H9 (cell line): ENCODE measurements around the gene CLIC3. TPM values are rescaled to one million over a fixed set of nuclear protein-coding genes. Genes with fewer than 3 reads are reported as not detected.
A peak's percentile ranks its signal among the peaks of the same experiment; 100 is the strongest.

Experiments used
- DNase-seq: peaks from one replicate; pipeline ENCODE4 v3.0.0-alpha.2; 2017
- H2AFZ ChIP-seq: one replicate; pipeline ENCODE4 v1.6.1; 2013; ENCODE audit warnings: mild to moderate bottlenecking, low read length, control low read depth, moderate library complexity
- H2AK5ac ChIP-seq: 2 replicates; pipeline ENCODE4 v1.6.1; 2013; ENCODE audit warnings: low read length, control low read depth, mixed read lengths; ENCODE audit not compliant: insufficient read length
- H2BK120ac ChIP-seq: one replicate; pipeline ENCODE4 v1.6.1; 2013; ENCODE audit warnings: low read depth, mild to moderate bottlenecking, low read length, control low read depth, inconsistent platforms; ENCODE audit not compliant: poor library complexity, severe bottlenecking
- H2BK12ac ChIP-seq: 2 replicates; pipeline ENCODE4 v1.6.1; 2013; ENCODE audit warnings: low read length, control low read depth, mixed read lengths, low read depth; ENCODE audit not compliant: insufficient read length
- H2BK15ac ChIP-seq: 2 replicates; pipeline ENCODE4 v1.6.1; 2013; ENCODE audit warnings: low read depth, low read length, control low read depth
- H2BK20ac ChIP-seq: one replicate; pipeline ENCODE4 v1.6.1; 2013; ENCODE audit warnings: low read depth, mild to moderate bottlenecking, low read length, control low read depth, inconsistent platforms; ENCODE audit not compliant: poor library complexity, severe bottlenecking
- H2BK5ac ChIP-seq: 2 replicates; pipeline ENCODE4 v1.6.1; 2013; ENCODE audit warnings: low read length, control low read depth, mixed read lengths; ENCODE audit not compliant: insufficient read length
- H3K14ac ChIP-seq: 2 replicates; pipeline ENCODE4 v1.6.1; 2013; ENCODE audit warnings: low read length, control low read depth; ENCODE audit not compliant: insufficient read depth
- H3K18ac ChIP-seq: 2 replicates; pipeline ENCODE4 v1.6.1; 2013; ENCODE audit warnings: low read depth, mild to moderate bottlenecking, mixed read lengths, low read length, control low read depth; ENCODE audit not compliant: insufficient read length
- H3K23ac ChIP-seq: 2 replicates; pipeline ENCODE4 v1.6.1; 2013; ENCODE audit warnings: low read length, control low read depth, mixed read lengths, low read depth; ENCODE audit not compliant: insufficient read length
- H3K23me2 ChIP-seq: 2 replicates; pipeline ENCODE4 v1.6.1; 2013; ENCODE audit warnings: low read depth, mild to moderate bottlenecking, mixed read lengths, low read length, control low read depth; ENCODE audit not compliant: insufficient read length, poor library complexity, severe bottlenecking
- H3K27ac ChIP-seq: 2 replicates; pipeline ENCODE4 v1.5.1; 2013; ENCODE audit warnings: low read length, control low read depth, mixed read lengths, low read depth; ENCODE audit not compliant: insufficient read length
- H3K27me3 ChIP-seq: 2 replicates; pipeline ENCODE4 v1.6.1; 2013; ENCODE audit warnings: low read length, control low read depth, inconsistent platforms; ENCODE audit not compliant: insufficient read depth
- H3K4ac ChIP-seq: 2 replicates; pipeline ENCODE4 v1.6.1; 2013; ENCODE audit warnings: low read depth, mild to moderate bottlenecking, control low read depth, inconsistent platforms, low read length, moderate library complexity
- H3K4me1 ChIP-seq: 2 replicates; pipeline ENCODE4 v1.6.1; 2013; ENCODE audit warnings: low read length, control low read depth, inconsistent platforms; ENCODE audit not compliant: insufficient read depth
- H3K4me2 ChIP-seq: 2 replicates; pipeline ENCODE4 v1.6.1; 2013; ENCODE audit warnings: low read length, control low read depth, mixed read lengths; ENCODE audit not compliant: insufficient read length, insufficient read depth
- H3K56ac ChIP-seq: 2 replicates; pipeline ENCODE4 v1.6.1; 2013; ENCODE audit warnings: low read depth, mild to moderate bottlenecking, mixed read lengths, low read length, control low read depth; ENCODE audit not compliant: insufficient read length
- H3K79me1 ChIP-seq: 2 replicates; pipeline ENCODE4 v1.6.1; 2013; ENCODE audit warnings: low read depth, mild to moderate bottlenecking, moderate library complexity, low read length, control low read depth, inconsistent platforms; ENCODE audit not compliant: insufficient read depth, poor library complexity, severe bottlenecking
- H3K79me2 ChIP-seq: 2 replicates; pipeline ENCODE4 v1.6.1; 2013; ENCODE audit warnings: low read length, control low read depth, inconsistent platforms; ENCODE audit not compliant: insufficient read depth
- H3K9ac ChIP-seq: 2 replicates; pipeline ENCODE4 v1.6.1; 2013; ENCODE audit warnings: low read length, control low read depth, mixed read lengths; ENCODE audit not compliant: insufficient read length; ENCODE audit errors: extremely low read depth
- H3K9me3 ChIP-seq: one replicate; pipeline ENCODE4 v1.6.1; 2013; ENCODE audit warnings: low read depth, low read length, inconsistent platforms; ENCODE audit not compliant: control insufficient read depth
- H3T11ph ChIP-seq: one replicate; pipeline ENCODE4 v1.6.1; 2013; ENCODE audit warnings: mild to moderate bottlenecking, low read length, control low read depth, inconsistent platforms
- H4K20me1 ChIP-seq: one replicate; pipeline ENCODE4 v1.6.1; 2013; ENCODE audit not compliant: control insufficient read depth, insufficient read length, insufficient read depth
- H4K5ac ChIP-seq: 2 replicates; pipeline ENCODE4 v1.6.1; 2013; ENCODE audit warnings: low read depth, mild to moderate bottlenecking, mixed read lengths, low read length, control low read depth; ENCODE audit not compliant: insufficient read length
- H4K8ac ChIP-seq: replicated peaks from 2 replicates; pipeline ENCODE4 v1.6.1; 2013; ENCODE audit warnings: low read length, control low read depth, mixed read lengths, low read depth; ENCODE audit not compliant: insufficient read length
- H4K91ac ChIP-seq: 2 replicates; pipeline ENCODE4 v1.6.1; 2013; ENCODE audit warnings: low read depth, mild to moderate bottlenecking, moderate library complexity, mixed read lengths, low read length, control low read depth; ENCODE audit not compliant: insufficient read length
- H3K27ac Mint-ChIP-seq, 3 experiments: 2 replicates in 2 of 3; 3 replicates in 1 of 3; pipeline ENCODE4 v1.8.0; 2020 to 2021; ENCODE audit warnings: mixed read lengths in 3 of 3, mild to moderate bottlenecking in 1 of 3, moderate library complexity in 1 of 3
- H3K27me3 Mint-ChIP-seq: 2 replicates; pipeline ENCODE4 v1.8.0; 2021; ENCODE audit warnings: low read depth, mild to moderate bottlenecking, moderate library complexity, mixed read lengths
- H3K36me3 Mint-ChIP-seq, 3 experiments: 2 replicates in 2 of 3; 3 replicates in 1 of 3; pipeline ENCODE4 v1.8.0; 2020 to 2021; ENCODE audit warnings: low read depth in 3 of 3, mixed read lengths in 3 of 3; ENCODE audit not compliant: insufficient read depth in 1 of 3
- H3K4me1 Mint-ChIP-seq, 2 experiments: 2 replicates each; pipeline ENCODE4 v1.8.0; 2020; ENCODE audit warnings: mixed read lengths in 2 of 2
- H3K4me3 Mint-ChIP-seq, 2 experiments: 2 replicates in 1 of 2; 3 replicates in 1 of 2; pipeline ENCODE4 v1.8.0; 2020 to 2021; ENCODE audit warnings: mild to moderate bottlenecking in 2 of 2, mixed read lengths in 2 of 2, moderate library complexity in 1 of 2
- H3K9me3 Mint-ChIP-seq, 2 experiments: 2 replicates in 1 of 2; 3 replicates in 1 of 2; pipeline ENCODE4 v1.8.0; 2020; ENCODE audit warnings: mild to moderate bottlenecking in 2 of 2, mixed read lengths in 2 of 2, moderate library complexity in 1 of 2
- CTCF ChIP-seq: fragments of 200-600 bp; sonication (generic); conservative IDR thresholded peaks from 3 replicates; pipeline ENCODE4 v1.8.0; 2021; ENCODE audit warnings: antibody characterized with exemption, mild to moderate bottlenecking
- WGBS: extraction: QIAGEN DNeasy Blood & Tissue Kit; methylation state at CpG from one replicate; pipeline ENCODE4 v1.1.7; 2013; ENCODE audit warnings: missing lambda C conversion rate, low lambda C conversion rate, mixed read lengths; ENCODE audit not compliant: insufficient read length; ENCODE audit errors: extremely low coverage; 5-methylcytosine and 5-hydroxymethylcytosine counted together
- total RNA-seq: library from RNA; stranded (reverse); gene quantifications from 2 replicates; pipeline ENCODE4 v1.2.1, GENCODE V29; 2021

CLIC3 gene
- total RNA-seq, 1 experiment from 2014 or later = 0.31 TPM

GRCh38 chr9:136980669-136981478, 15.5 kb downstream of the CLIC3 start:
- H2BK15ac ChIP-seq = no peak overlapping the region
- no peak overlapping the region for H2BK12ac ChIP-seq
- no peak for TF ChIP-seq CTCF
- no peak overlapping the region for H3K9ac ChIP-seq
- H3K4ac ChIP-seq = no peak overlapping the region
- no peak overlapping the region for H3K27ac Mint-ChIP-seq
- no peaks in the 10 kb centered on the region for H4K20me1 ChIP-seq
- no peak overlapping the region for H4K5ac ChIP-seq
- H3K56ac ChIP-seq = no peak overlapping the region
- peaks cover 7% of the 10 kb centered on the region for H3K27me3 Mint-ChIP-seq
- no peak overlapping the region for H2AK5ac ChIP-seq
- no peaks in the 10 kb centered on the region for H3K9me3 Mint-ChIP-seq
- no peak overlapping the region for H2BK5ac ChIP-seq
- no peak overlapping the region for H3K18ac ChIP-seq
- H3K4me1 Mint-ChIP-seq = peaks cover 2 to 16% of the 10 kb centered on the region in 2 experiments
- DNase-seq = no peak
- H4K91ac ChIP-seq = no peak overlapping the region
- H3K4me3 Mint-ChIP-seq = 0 out of 5 replicates have a peak overlapping the region, but pooled peaks of 1 of the 2 experiments have one; percentile 10
- no peaks in the 10 kb centered on the region; the same call in 1 of the 2 replicates for H3K4me1 ChIP-seq
- H3K4me2 ChIP-seq = no peak overlapping the region
- H3K23me2 ChIP-seq = peaks cover 9% of the 10 kb centered on the region
- no peaks in the 10 kb centered on the region for H3K27me3 ChIP-seq
- no peak overlapping the region for H3K14ac ChIP-seq
- no peak overlapping the region for H2BK20ac ChIP-seq
- H3K36me3 Mint-ChIP-seq = peaks cover 0 to 3% (median 0%) of the 10 kb centered on the region in 3 experiments; a peak in 1 of 7 replicates
- no peak overlapping the region for H3K27ac ChIP-seq
- H4K8ac ChIP-seq = no peak overlapping the region
- H3K79me1 ChIP-seq = no peaks in the 10 kb centered on the region
- no peak overlapping the region for H3K23ac ChIP-seq
- no peak overlapping the region for H2AFZ ChIP-seq
- H3K9me3 ChIP-seq = no peaks in the 10 kb centered on the region
- WGBS = no CpG with 5 or more reads among the region's 16 CpGs
- H3T11ph ChIP-seq = no peak overlapping the region
- no peak overlapping the region for H2BK120ac ChIP-seq
- H3K79me2 ChIP-seq = no peaks in the 10 kb centered on the region
